ENCODE measurements around the gene HCRT.

DNA sequence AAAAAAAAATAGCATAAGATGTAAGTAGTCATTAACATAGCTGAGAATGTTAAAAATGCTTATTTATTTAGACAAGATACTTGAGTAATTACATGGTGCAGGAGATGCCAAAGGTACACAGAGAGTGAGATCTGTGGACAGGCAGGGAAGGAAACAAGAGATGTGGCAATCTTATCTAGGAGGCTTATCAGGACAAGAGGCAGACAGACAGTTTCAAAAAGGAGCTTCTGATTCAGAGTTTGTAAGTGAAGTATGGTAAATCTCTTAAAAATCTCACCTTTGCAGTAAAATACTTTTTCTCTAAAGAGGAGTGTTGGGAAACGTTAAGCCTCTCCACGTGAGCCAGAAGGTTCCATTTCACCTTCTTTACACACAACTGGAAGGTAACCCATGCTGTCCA lies 28.9 kb upstream of the HCRT start:
- TF ChIP-seq GATA2 (IDR thresholded peaks at IDR 0.05; ENCODE audit: low read depth, low read length): no peak
- no peak for TF ChIP-seq GATA3 (IDR thresholded peaks at IDR 0.05; ENCODE audit: low read depth, low read length)
